Ovary (tissue), 3 donors: ENCODE measurements around the gene PRSS3.

Experiments used
- CTCF ChIP-seq, 3 donors: fragments of 450-650 bp in 2 of 3; fragments of 200-600 bp in 1 of 3; IDR thresholded peaks; one replicate each; pipeline versions ENCODE4 v1.5.1 to v1.8.0; 2016 to 2022; ENCODE audit warnings: antibody characterized with exemption in 3 of 3, mild to moderate bottlenecking in 1 of 3
- POLR2A ChIP-seq: fragments of 450-650 bp; IDR thresholded peaks from one replicate; pipeline ENCODE4 v1.6.1; 2017; ENCODE audit warnings: antibody characterized with exemption, mild to moderate bottlenecking, moderate library complexity
- donor health status: DM: no; HTN: no; CAD: no.

GRCh38 chr9:33795819-33796218 is 458 bp downstream of the PRSS3 start:
- TF ChIP-seq CTCF (IDR thresholded peaks at IDR 0.05) (no peak), POLR2A (no peak)
